ENCODE results near the gene TMEM106A.
"Not testable (repeated sequence)": the region's sequence is repeated elsewhere in the genome, so short reads cannot be mapped to it uniquely, and the experiment has no call there.

DNA sequence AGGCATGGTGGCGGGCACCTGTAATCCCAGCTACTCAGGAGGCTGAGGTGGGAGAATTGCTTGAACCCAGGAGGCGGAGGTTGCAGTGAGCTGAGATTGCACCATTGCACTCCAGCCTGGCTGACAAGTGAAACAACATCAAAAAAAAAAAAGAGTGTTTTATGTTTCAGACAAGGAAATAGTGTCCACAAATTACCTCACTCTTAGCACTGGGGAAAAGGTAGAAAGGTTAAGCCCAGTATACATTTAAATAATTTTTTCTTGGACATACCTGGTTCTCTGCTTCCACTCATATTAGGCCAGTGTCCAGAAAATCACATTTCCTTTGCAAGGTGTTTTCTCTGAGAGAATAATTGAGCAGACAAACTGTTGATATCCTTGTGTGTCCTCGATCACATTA is 8.7 kb upstream of the TMEM106A start:
- TF ChIP-seq CTCF (conservative IDR thresholded peaks at IDR 0.05); ZFX (IDR thresholded peaks at IDR 0.05): not testable (repeated sequence)
